ENCODE results near the gene CCDC85C.
A peak's percentile ranks its signal among the peaks of the same experiment; 100 is the strongest.

The CCDC85C gene

GRCh38 chr14:99604766-99605298 is 825 bp upstream of the CCDC85C start:
- no peak for DNase-seq

GRCh38 chr14:99604278-99604765 is 315 bp upstream of the CCDC85C start:
- peak; percentile 98 for DNase-seq

GRCh38 chr14:99602788-99603415 is 1.1 kb downstream of the CCDC85C start:
- no peak for DNase-seq

GRCh38 chr14:99602054-99602787 is 1.8 kb downstream of the CCDC85C start:
- no peak for DNase-seq

GRCh38 chr14:99601361-99601831 is 2.6 kb downstream of the CCDC85C start:
- DNase-seq: peak; percentile 42

GRCh38 chr14:99600232-99600888 is 3.6 kb downstream of the CCDC85C start:
- no peak for DNase-seq

GRCh38 chr14:99599393-99599792 is 4.6 kb downstream of the CCDC85C start:
- no peak for DNase-seq

GRCh38 chr14:99598774-99599173 is 5.2 kb downstream of the CCDC85C start:
- DNase-seq: no peak

GRCh38 chr14:99597911-99598600 is 6.0 kb downstream of the CCDC85C start:
- no peak for DNase-seq

- no peak for DNase-seq
Measured at GRCh38 chr14:99596772-99597171, 7.2 kb downstream of the CCDC85C start.

- DNase-seq: no peak
Measured at GRCh38 chr14:99596071-99596627, 7.9 kb downstream of the CCDC85C start.

- DNase-seq: no peak
Measured at GRCh38 chr14:99595524-99595923, 8.5 kb downstream of the CCDC85C start.

GRCh38 chr14:99595034-99595433 is 9.0 kb downstream of the CCDC85C start:
- DNase-seq: no peak

GRCh38 chr14:99593971-99594841 is 9.8 kb downstream of the CCDC85C start:
- DNase-seq: no peak

GRCh38 chr14:99592933-99593753 is 10.9 kb downstream of the CCDC85C start:
- no peak for DNase-seq

GRCh38 chr14:99592394-99592793 is 11.6 kb downstream of the CCDC85C start:
- DNase-seq: no peak

GRCh38 chr14:99590746-99591555 is 13.1 kb downstream of the CCDC85C start:
- no peak for DNase-seq

- DNase-seq: no peak
Measured at GRCh38 chr14:99589651-99590530, 14.1 kb downstream of the CCDC85C start.

GRCh38 chr14:99589031-99589441 is 15.0 kb downstream of the CCDC85C start:
- no peak for DNase-seq

Data from NCI-H2107 (cell line).